ENCODE measurements around the gene BICC1.

DNA sequence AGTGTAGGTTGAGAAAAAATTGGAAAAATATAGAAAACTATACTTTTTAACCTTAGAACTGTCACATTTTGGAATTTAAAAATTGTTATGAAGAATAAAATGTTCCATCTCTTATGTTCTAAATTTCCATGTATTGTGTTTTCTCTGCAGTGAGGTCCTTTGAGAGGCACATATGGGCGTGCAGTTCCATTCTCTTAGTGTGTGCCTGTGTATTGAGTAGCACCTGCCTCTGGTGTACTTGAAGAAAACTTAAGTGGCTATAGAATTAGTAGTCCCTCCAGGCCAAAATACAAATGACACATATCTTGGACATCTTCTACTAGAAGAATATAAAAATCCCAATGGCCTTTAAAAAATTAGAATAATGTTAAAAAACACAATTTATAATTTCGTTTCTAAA lies 149.2 kb downstream of the BICC1 start:
- TF ChIP-seq CTCF (IDR thresholded peaks at IDR 0.05; ENCODE audit: poor library complexity) (no peak), EZH2 (IDR thresholded peaks at IDR 0.05; ENCODE audit: borderline replicate concordance) (no peak)
